ENCODE measurements around the gene VSIG10L. TPM values are rescaled to one million over a fixed set of nuclear protein-coding genes. Genes with fewer than 3 reads are reported as not detected.

VSIG10L gene
- total RNA-seq (2014; rRNA removed) (3.1 and 3.5 TPM in 2 replicates), Bru-seq, nascent RNA (percentile 42 among the genes with signal in this experiment), BruChase-seq, experiment 1, labeled RNA remaining after a 6-hour chase (percentile 49 among the genes with signal in this experiment), BruChase-seq, experiment 2, labeled RNA remaining after a 2-hour chase (percentile 46 among the genes with signal in this experiment)
- long read RNA-seq, partial matches to known transcripts = 18 of 22 reads
- long read RNA-seq, other reads (novel, unspliced or antisense) = 4 of 22 reads

DNA sequence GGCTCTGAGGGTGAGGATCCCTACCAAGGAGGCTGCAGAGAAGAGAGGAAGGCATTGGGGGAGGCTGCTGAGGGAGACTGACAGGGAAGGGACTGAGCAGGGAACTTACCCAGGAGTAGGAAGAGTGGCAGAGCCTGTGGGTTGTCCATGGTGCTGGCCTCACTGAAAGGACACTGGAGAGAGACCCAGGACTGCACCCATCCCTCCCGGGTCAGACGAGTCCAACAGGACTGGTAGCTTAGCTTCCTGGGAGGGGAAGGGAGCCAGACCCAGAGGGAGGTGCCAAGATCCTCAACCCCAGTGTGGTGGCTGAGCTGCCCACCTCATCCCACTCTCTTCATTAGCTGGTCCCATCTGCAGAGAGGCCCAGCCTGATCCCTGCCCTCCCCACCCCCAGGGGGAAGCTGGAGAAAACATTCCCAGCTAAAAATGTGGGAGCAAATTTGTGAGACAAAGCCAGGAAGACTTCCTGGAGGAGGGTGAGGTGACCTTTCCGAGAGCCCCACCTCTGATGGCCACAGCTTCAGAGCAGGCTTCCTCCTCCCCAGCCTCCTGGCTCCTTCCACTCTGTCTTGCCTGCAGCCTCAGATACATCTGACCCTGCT is at the start of gene VSIG10L:
TSS of gene VSIG10L (minus strand) at position 164 of the 605 bp plus-strand sequence. CDS start at position 149, 15 bp downstream.
- peaks cover 16% of the 10 kb centered on the region; the same call in 1 of the 2 replicates for H3K4me1 ChIP-seq (ENCODE audit: insufficient read depth, low read length)
- H3K4me3 ChIP-seq (ENCODE audit: low read length) = no peak within 1 kb of the TSS
- ATAC-seq = no peak
- no peak within 1 kb of the TSS for H3K4me2 ChIP-seq (ENCODE audit: low read length)
- H3K27me3 ChIP-seq (ENCODE audit: low read length) = no peaks in the 10 kb centered on the region
- no peak within 1 kb of the TSS for H3K9ac ChIP-seq (ENCODE audit: low read length)
- intact Hi-C loops (cut with micrococcal nuclease) = no loop called here
- no peaks in the 10 kb centered on the region for H3K9me2 ChIP-seq (replicated peaks; ENCODE audit: low read length)
- no peaks in the 10 kb centered on the region for H3K79me2 ChIP-seq (ENCODE audit: low read length)
- H3K9me3 ChIP-seq (ENCODE audit: low read length) = no peaks in the 10 kb centered on the region
- H3K27ac ChIP-seq (ENCODE audit: low read length) = no peak within 1 kb of the TSS
- ChIA-PET POLR2A (ENCODE audit: unreplicated experiment) (interaction anchor here (0.6 kb wide), 2 partner anchors 10 to 26 kb away, joined by 3 to 13 read pairs; no protein-coding TSS in a partner anchor), CTCF (interaction anchor here (1.2 kb wide), 1 partner anchor 315 kb away, joined by 8 read pairs; no protein-coding TSS in a partner anchor)
- no TSS peak for BruUV-seq (replicated peaks)
- peak; percentile 31 for DNase-seq
- H4K20me1 ChIP-seq (ENCODE audit: low read length) = no peaks in the 10 kb centered on the region
- TF ChIP-seq EZH2 (IDR thresholded peaks at IDR 0.05; ENCODE audit: low read length, unreplicated experiment) = no peak
- no peak for TF ChIP-seq EZH2phosphoT487 (IDR thresholded peaks at IDR 0.05; ENCODE audit: borderline replicate concordance, low read length)
- TF ChIP-seq, protein P1, sequence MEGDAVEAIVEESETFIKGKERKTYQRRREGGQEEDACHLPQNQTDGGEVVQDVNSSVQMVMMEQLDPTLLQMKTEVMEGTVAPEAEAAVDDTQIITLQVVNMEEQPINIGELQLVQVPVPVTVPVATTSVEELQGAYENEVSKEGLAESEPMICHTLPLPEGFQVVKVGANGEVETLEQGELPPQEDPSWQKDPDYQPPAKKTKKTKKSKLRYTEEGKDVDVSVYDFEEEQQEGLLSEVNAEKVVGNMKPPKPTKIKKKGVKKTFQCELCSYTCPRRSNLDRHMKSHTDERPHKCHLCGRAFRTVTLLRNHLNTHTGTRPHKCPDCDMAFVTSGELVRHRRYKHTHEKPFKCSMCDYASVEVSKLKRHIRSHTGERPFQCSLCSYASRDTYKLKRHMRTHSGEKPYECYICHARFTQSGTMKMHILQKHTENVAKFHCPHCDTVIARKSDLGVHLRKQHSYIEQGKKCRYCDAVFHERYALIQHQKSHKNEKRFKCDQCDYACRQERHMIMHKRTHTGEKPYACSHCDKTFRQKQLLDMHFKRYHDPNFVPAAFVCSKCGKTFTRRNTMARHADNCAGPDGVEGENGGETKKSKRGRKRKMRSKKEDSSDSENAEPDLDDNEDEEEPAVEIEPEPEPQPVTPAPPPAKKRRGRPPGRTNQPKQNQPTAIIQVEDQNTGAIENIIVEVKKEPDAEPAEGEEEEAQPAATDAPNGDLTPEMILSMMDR (conservative IDR thresholded peaks at IDR 0.05; ENCODE audit: low read depth, low read length) = no peak
- H3K36me3 ChIP-seq (ENCODE audit: low read depth, low read length) = peaks cover 7% of the 10 kb centered on the region; the same call in 1 of the 2 replicates
- H2AFZ ChIP-seq (ENCODE audit: low read length) = no peak within 1 kb of the TSS
- H3F3A ChIP-seq (ENCODE audit: low read length, unreplicated experiment) = no peaks in the 10 kb centered on the region

DNA sequence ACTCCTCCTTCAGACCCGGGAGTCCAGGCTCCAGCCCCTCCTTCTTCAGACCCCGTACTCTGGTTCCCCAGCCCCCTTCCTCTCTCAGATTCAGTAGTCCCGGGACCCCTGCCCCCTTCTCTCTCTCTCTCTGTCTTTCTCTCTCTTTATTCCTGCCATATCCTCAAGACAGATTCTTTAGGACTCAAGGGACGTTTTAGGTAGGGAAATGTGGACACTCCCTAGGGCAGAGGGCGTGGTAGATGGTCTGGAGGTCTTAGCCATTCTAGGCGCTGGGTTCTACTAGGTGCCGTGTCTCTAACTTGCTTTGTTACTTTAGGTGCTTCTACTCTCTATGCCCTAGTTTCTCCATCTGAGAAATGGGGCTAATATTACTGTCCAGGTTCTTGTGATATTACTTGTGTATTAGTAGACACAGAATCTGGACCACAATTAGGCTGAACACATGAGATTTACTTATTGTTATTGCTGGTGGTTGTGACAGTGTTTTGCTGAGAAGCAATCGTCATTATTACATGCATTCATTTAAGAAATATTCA is 49.2 kb upstream of the VSIG10L start:
- ChIA-PET CTCF (no interaction called here), POLR2A (ENCODE audit: unreplicated experiment) (no interaction called here)
- peak overlapping the region; percentile 53; the same call in 1 of the 2 replicates for H2AFZ ChIP-seq (ENCODE audit: low read length)

More for the DNA sequence above, 49.2 kb upstream of the VSIG10L start:
- Histone ChIP-seq H3K27me3 (ENCODE audit: low read length) (no peaks in the 10 kb centered on the region), H3K9me3 (ENCODE audit: low read length) (no peaks in the 10 kb centered on the region), H3K9me2 (replicated peaks; ENCODE audit: low read length) (no peaks in the 10 kb centered on the region), H3K79me2 (ENCODE audit: low read length) (no peaks in the 10 kb centered on the region), H3K4me3 (ENCODE audit: low read length) (no peak overlapping the region), H4K20me1 (ENCODE audit: low read length) (no peaks in the 10 kb centered on the region), H3K36me3 (ENCODE audit: low read depth, low read length) (no peaks in the 10 kb centered on the region), H3K4me2 (ENCODE audit: low read length) (no peak overlapping the region), H3F3A (ENCODE audit: low read length, unreplicated experiment) (no peaks in the 10 kb centered on the region), H3K9ac (ENCODE audit: low read length) (no peak overlapping the region), H3K27ac (ENCODE audit: low read length) (no peak overlapping the region), H3K4me1 (ENCODE audit: insufficient read depth, low read length) (peaks cover 18% of the 10 kb centered on the region)
- DNase-seq (no peak), ATAC-seq (no peak)
- TF ChIP-seq EZH2phosphoT487 (IDR thresholded peaks at IDR 0.05; ENCODE audit: borderline replicate concordance, low read length) = no peak
- TF ChIP-seq, protein P1 (conservative IDR thresholded peaks at IDR 0.05; ENCODE audit: low read depth, low read length) = no peak
- no peak for TF ChIP-seq EZH2 (IDR thresholded peaks at IDR 0.05; ENCODE audit: low read length, unreplicated experiment)
- intact Hi-C loops (cut with micrococcal nuclease) = no loop called here
- no TSS peak for BruUV-seq (replicated peaks)
